H1 (cell line): ENCODE results near the gene RAB40C. TPM values are rescaled to one million over a fixed set of nuclear protein-coding genes. Genes with fewer than 3 reads are reported as not detected.

Source experiments
- TEAD4 ChIP-seq: IDR thresholded peaks from 2 replicates; pipeline ENCODE4 v1.6.1; 2012; ENCODE audit warnings: low read depth, low read length, inconsistent platforms, mixed read lengths
- USF2 ChIP-seq: IDR thresholded peaks from 2 replicates; pipeline ENCODE4 v1.6.1; 2011; ENCODE audit warnings: low read length, improper control_type of control experiment
- YY1 ChIP-seq: IDR thresholded peaks from 2 replicates; pipeline ENCODE4 v1.6.1; 2011; ENCODE audit warnings: low read depth, mild to moderate bottlenecking, low read length
- ZNF274 ChIP-seq: IDR thresholded peaks from 2 replicates; pipeline ENCODE4 v1.7.0; 2012; ENCODE audit warnings: low read length, borderline replicate concordance; ENCODE audit errors: extremely low read depth
- polyA plus RNA-seq, 7 experiments: library from polyadenylated mRNA; depleted of rRNA in 3 of 7; stranded (reverse) in 5 of 7; unstranded in 2 of 7; fragments of >200 nt in 5 of 7; fragments of 200-250 nt in 2 of 7; gene quantifications; 1 replicate in 5 of 7; 2 replicates in 1 of 7; 4 replicates in 1 of 7; pipeline versions ENCODE4 v1.2.1 to v1.2.3, GENCODE V29; 2011 to 2013; ENCODE audit warnings: missing spikeins in 2 of 7, mixed read lengths in 2 of 7
- total RNA-seq: library from RNA; stranded (reverse); fragmentation: NEBNext Ultra II Directional; extraction: Animal tissue kit (Norgen Biotek cat#: 25700); gene quantifications from 2 replicates; pipeline ENCODE4 v1.2.1, GENCODE V29; 2021

RAB40C gene
- total and polyA plus RNA-seq, 2 of the 8 experiments (the other 6 are each of a cell fraction or from before 2014, with no cell fraction given): 13.9 to 15.6 TPM

- TF ChIP-seq YY1 (no peak), TEAD4 (no peak), ZNF274 (no peak), USF2 (no peak)
These were observed 9.2 kb downstream of the RAB40C start (continued) for GRCh38 chr16:598823-599739.
